ENCODE data around the gene PHYHD1. TPM values are rescaled to one million over a fixed set of nuclear protein-coding genes. Genes with fewer than 3 reads are reported as not detected.

The PHYHD1 gene
- total and polyA plus RNA-seq, 2 donors (not counting 3 experiments of a cell fraction or from before 2014, with no cell fraction given), result 1.1 to 1.8 TPM

- POLR2A ChIA-PET, result no interaction called here
- Histone ChIP-seq H3K4me1 (ENCODE audit: control insufficient read depth, extremely low read depth, insufficient read depth, low read length) (peaks cover 44% of the 10 kb centered on the region), H3K9me1 (replicated peaks; ENCODE audit: control insufficient read depth, extremely low read depth, insufficient read depth, low read length) (no peaks in the 10 kb centered on the region), H2AFZ (ENCODE audit: low read depth, low read length) (no peak overlapping the region), H3K9ac (replicated peaks; ENCODE audit: extremely low read depth, insufficient read depth, low read length) (no peak overlapping the region), H4K20me1 (replicated peaks; ENCODE audit: control insufficient read depth, extremely low read depth, insufficient read depth, low read length) (no peaks in the 10 kb centered on the region), H3K27me3 (ENCODE audit: control insufficient read depth in 2 of 2, insufficient read depth in 2 of 2, low read length in 2 of 2) (no peaks in the 10 kb centered on the region), H3K4me2 (ENCODE audit: insufficient read depth, low read length) (no peak overlapping the region), H3K9me3 (replicated peaks; ENCODE audit: control insufficient read depth, insufficient read depth, low read length) (no peaks in the 10 kb centered on the region), H3K4me3 (replicated peaks in 1 of 3; ENCODE audit: insufficient read depth in 1 of 3, low read depth in 1 of 3, low read length in 3 of 3) (no peak overlapping the region), H3K36me3 (ENCODE audit: control insufficient read depth in 2 of 2, extremely low read depth in 1 of 2, insufficient read depth in 2 of 2, low read length in 2 of 2) (peaks cover 17 to 45% of the 10 kb centered on the region in 2 experiments), H3K27ac (ENCODE audit: insufficient read depth, low read depth, low read length) (no peak overlapping the region), H3K79me2 (ENCODE audit: control insufficient read depth, insufficient read depth, low read length) (peaks cover 83% of the 10 kb centered on the region)
- BruUV-seq (replicated peaks), result no TSS peak
- intact Hi-C loops (cut with micrococcal nuclease), result no loop called here
- CTCF ChIA-PET, result interaction anchor here (1.0 to 2.6 kb wide), 2 partner anchors 18 to 47 kb away, joined by 3 to 7 read pairs; no protein-coding TSS in a partner anchor
- no peak for DNase-seq (ENCODE audit: low read depth, low spot score)
- TF ChIP-seq EZH2 (IDR thresholded peaks at IDR 0.05; ENCODE audit: borderline replicate concordance, low read depth, low read length, severe bottlenecking), result no peak
- TF ChIP-seq MYC (IDR thresholded peaks at IDR 0.05; ENCODE audit: low read depth, low read length), result no peak
- TF ChIP-seq POLR2AphosphoS5 (IDR thresholded peaks at IDR 0.05; ENCODE audit: insufficient read depth, low read depth, low read length), result no peak
- no peak for TF ChIP-seq POLR2A (IDR thresholded peaks at IDR 0.05; ENCODE audit: low read depth, low read length)
- no peak for TF ChIP-seq JUN (IDR thresholded peaks at IDR 0.05; ENCODE audit: borderline replicate concordance, insufficient read depth, insufficient read length, low read depth)
- TF ChIP-seq MAX (IDR thresholded peaks at IDR 0.05; ENCODE audit: insufficient read depth, insufficient read length), result no peak
- TF ChIP-seq GATA2 (IDR thresholded peaks at IDR 0.05; ENCODE audit: insufficient read depth, insufficient read length, low read depth, low read length), result no peak
- TF ChIP-seq FOS (IDR thresholded peaks at IDR 0.05; ENCODE audit: borderline replicate concordance, insufficient read depth, low read length), result no peak
- TF ChIP-seq, protein P1, sequence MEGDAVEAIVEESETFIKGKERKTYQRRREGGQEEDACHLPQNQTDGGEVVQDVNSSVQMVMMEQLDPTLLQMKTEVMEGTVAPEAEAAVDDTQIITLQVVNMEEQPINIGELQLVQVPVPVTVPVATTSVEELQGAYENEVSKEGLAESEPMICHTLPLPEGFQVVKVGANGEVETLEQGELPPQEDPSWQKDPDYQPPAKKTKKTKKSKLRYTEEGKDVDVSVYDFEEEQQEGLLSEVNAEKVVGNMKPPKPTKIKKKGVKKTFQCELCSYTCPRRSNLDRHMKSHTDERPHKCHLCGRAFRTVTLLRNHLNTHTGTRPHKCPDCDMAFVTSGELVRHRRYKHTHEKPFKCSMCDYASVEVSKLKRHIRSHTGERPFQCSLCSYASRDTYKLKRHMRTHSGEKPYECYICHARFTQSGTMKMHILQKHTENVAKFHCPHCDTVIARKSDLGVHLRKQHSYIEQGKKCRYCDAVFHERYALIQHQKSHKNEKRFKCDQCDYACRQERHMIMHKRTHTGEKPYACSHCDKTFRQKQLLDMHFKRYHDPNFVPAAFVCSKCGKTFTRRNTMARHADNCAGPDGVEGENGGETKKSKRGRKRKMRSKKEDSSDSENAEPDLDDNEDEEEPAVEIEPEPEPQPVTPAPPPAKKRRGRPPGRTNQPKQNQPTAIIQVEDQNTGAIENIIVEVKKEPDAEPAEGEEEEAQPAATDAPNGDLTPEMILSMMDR (IDR thresholded peaks at IDR 0.05; ENCODE audit: extremely low read depth in 1 of 2, insufficient read depth in 1 of 2, low read depth in 1 of 2, low read length in 2 of 2), result no peak
- dilution Hi-C loops (cut with MboI; ENCODE audit: extremely low pct_ligation_motif_present, low sequenced_read_pairs), result no loop called here
- no peak for FAIRE-seq
Observed at GRCh38 chr9:128909859-128910258, 10.9 kb upstream of the PHYHD1 start.
